Measurements from ENCODE around the gene BOD1.

Gene BOD1

DNA sequence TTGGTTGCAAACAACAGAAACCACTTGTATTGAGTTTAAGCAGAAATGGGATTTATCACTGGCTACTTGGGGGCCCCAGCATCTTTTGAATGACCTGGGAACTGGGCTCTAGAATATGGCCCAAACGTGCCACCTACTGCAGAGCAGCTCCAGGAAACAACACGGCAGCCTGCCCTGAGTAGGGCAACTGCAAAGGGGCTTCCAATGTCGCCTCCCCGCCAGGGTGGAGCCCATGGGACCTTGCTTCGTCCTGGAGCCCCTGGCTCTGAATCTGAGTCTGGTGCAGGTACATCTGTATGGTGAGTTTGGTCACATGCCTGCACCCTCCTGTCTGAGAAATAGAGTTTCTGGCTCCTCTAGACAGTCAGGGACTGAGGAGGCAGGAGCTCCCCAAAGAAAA, 38.6 kb downstream of the BOD1 start:
- no peaks in the 10 kb centered on the region for H3K27me3 ChIP-seq (ENCODE audit: control insufficient read depth, insufficient read depth, low read length, poor library complexity, severe bottlenecking)
- no peaks in the 10 kb centered on the region for H3K36me3 ChIP-seq (ENCODE audit: control insufficient read depth, insufficient read depth, low read length)
- WGBS, 2 experiments: 90 to 91% methylated on average over 5 of the region's 5 CpGs
- no peaks in the 10 kb centered on the region for H3K9me3 ChIP-seq (ENCODE audit: control insufficient read depth, low read length)
- no peak overlapping the region for H3K4me3 ChIP-seq (ENCODE audit: insufficient read depth, low read depth, low read length)
- H3K27ac ChIP-seq (ENCODE audit: insufficient read depth, low read depth, low read length, poor library complexity, severe bottlenecking): no peak overlapping the region
- H3K4me1 ChIP-seq (ENCODE audit: control insufficient read depth, insufficient read depth, low read length): peaks cover 17% of the 10 kb centered on the region

DNA sequence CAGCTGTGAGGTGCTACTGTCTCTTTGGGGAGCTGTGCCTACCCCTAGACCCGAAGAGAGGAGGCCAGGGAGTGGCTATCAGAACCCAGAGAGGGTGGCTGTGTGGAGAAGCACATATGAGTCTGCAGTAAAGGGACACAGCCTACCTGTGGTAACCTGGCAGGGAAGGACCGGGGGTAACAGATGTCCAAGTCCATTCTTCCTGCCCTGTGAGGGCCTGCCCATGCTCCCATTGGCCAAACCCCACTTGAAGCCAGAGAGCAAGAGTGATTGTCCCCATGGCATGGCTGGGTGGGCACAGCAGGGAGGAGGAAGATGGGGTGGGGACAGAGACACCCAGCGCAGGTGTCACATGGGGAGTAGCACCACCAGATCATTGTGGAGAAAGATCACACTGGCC, 39.3 kb downstream of the BOD1 start:
- Histone ChIP-seq H3K27ac (ENCODE audit: insufficient read depth, low read depth, low read length, poor library complexity, severe bottlenecking) (no peak overlapping the region), H3K4me1 (ENCODE audit: control insufficient read depth, insufficient read depth, low read length) (peaks cover 11% of the 10 kb centered on the region), H3K36me3 (ENCODE audit: control insufficient read depth, insufficient read depth, low read length) (no peaks in the 10 kb centered on the region), H3K27me3 (ENCODE audit: control insufficient read depth, insufficient read depth, low read length, poor library complexity, severe bottlenecking) (no peaks in the 10 kb centered on the region), H3K9me3 (ENCODE audit: control insufficient read depth, low read length) (no peaks in the 10 kb centered on the region), H3K4me3 (ENCODE audit: insufficient read depth, low read depth, low read length) (no peak overlapping the region)
- WGBS, 2 experiments: 93 to 94% methylated on average over 3 of the region's 3 CpGs

- no peaks in the 10 kb centered on the region for H3K9me3 ChIP-seq (ENCODE audit: control insufficient read depth, low read length)
- peaks cover 7% of the 10 kb centered on the region for H3K4me1 ChIP-seq (ENCODE audit: control insufficient read depth, insufficient read depth, low read length)
- H3K36me3 ChIP-seq (ENCODE audit: control insufficient read depth, insufficient read depth, low read length): no peaks in the 10 kb centered on the region
- H3K4me3 ChIP-seq (ENCODE audit: insufficient read depth, low read depth, low read length): no peak overlapping the region
- H3K27me3 ChIP-seq (ENCODE audit: control insufficient read depth, insufficient read depth, low read length, poor library complexity, severe bottlenecking): no peaks in the 10 kb centered on the region
- no peak overlapping the region for H3K27ac ChIP-seq (ENCODE audit: insufficient read depth, low read depth, low read length, poor library complexity, severe bottlenecking)
- 86 to 89% methylated on average over 6 of the region's 6 CpGs for WGBS, 2 experiments
Observed at GRCh38 chr5:173575985-173576384, 40.5 kb downstream of the BOD1 start.

GRCh38 chr5:173574983-173575382, 41.5 kb downstream of the BOD1 start:
- WGBS, 2 experiments: 46 to 67% methylated on average over 8 of the region's 8 CpGs

DNA sequence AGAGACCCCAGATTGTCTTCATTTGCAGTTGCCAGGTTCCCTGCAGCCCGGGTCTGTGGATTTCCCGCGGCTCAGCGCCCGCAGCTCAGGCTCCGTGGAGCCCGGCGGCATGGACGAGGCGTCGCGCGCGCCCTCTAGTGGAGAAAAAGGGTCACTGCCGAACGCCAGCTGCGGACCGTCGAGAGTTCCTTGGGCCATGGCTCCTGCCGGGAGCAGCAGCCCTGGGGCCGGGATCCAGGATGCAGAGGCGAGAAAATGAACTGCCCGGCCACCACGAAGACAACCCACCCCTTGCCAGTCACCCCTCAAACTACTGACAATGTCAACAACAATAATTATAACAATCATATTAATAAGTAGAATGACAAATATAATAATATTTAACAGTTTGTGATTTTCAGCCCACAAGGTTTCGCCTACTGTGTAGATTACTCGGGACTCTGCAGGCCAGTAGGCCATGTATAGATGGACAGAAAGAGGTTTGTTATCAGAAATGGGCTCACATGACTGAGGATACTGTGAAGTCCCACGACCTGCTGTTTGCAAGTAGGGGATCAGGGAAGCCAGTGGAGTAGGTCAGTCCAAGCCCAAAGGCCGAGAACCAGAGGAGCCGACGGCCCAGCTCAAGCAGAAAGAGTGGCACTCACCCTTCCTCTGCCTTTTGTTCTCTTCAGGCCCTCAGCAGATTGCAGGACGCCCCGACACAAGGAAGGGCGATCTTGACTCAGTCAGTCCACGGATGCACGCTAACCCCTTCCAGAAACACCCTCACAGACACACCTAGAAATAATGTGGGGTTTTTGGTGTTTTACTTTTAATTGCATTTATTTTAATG, 43.1 kb downstream of the BOD1 start:
- Histone ChIP-seq H3K9me3 (ENCODE audit: control insufficient read depth, low read length) (no peaks in the 10 kb centered on the region), H3K27me3 (ENCODE audit: control insufficient read depth, insufficient read depth, low read length, poor library complexity, severe bottlenecking) (no peaks in the 10 kb centered on the region), H3K4me1 (ENCODE audit: control insufficient read depth, insufficient read depth, low read length) (peaks cover 7% of the 10 kb centered on the region), H3K36me3 (ENCODE audit: control insufficient read depth, insufficient read depth, low read length) (no peaks in the 10 kb centered on the region), H3K4me3 (ENCODE audit: insufficient read depth, low read depth, low read length) (no peak overlapping the region), H3K27ac (ENCODE audit: insufficient read depth, low read depth, low read length, poor library complexity, severe bottlenecking) (no peak overlapping the region)
- WGBS, 2 experiments: 26 to 31% methylated on average over 33 to 35 of the region's 35 CpGs

More at GRCh38 chr5:173574983-173575382, 41.5 kb downstream of the BOD1 start:
- Histone ChIP-seq H3K36me3 (ENCODE audit: control insufficient read depth, insufficient read depth, low read length) (no peaks in the 10 kb centered on the region), H3K9me3 (ENCODE audit: control insufficient read depth, low read length) (no peaks in the 10 kb centered on the region), H3K27ac (ENCODE audit: insufficient read depth, low read depth, low read length, poor library complexity, severe bottlenecking) (no peak overlapping the region), H3K4me1 (ENCODE audit: control insufficient read depth, insufficient read depth, low read length) (peaks cover 7% of the 10 kb centered on the region), H3K27me3 (ENCODE audit: control insufficient read depth, insufficient read depth, low read length, poor library complexity, severe bottlenecking) (no peaks in the 10 kb centered on the region), H3K4me3 (ENCODE audit: insufficient read depth, low read depth, low read length) (no peak overlapping the region)

DNA sequence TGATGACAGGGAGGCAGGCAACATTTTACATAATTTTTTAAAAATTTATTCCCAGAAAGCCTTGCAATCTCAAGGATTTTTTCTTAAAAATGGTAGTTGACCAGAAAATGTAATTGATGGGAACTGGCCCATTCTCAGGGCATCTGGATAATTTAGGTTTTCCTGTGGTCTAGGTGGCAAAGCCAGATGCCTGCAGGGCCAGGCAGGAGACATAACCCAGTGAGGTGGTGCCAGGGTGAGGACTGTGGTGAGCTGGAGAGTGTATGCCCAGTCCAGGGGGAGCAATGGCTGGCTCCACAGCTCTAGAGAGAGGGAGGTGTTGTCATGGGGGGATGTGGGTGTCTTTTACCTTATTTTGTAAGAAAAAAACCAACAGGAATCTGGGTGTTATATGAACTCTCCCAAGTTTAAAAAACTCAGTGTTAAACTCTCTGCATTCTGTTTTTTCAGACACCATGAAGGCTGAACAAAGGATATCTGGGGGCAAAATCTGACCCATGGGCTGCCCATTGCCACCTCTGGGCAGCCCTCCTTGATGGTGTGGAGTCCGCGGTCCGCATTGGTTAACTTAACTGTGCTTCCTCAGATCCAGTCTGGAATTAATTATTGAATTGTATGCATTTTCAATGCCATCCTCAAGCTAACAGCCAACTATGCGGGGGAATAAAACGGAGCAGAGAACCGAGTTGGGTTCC, 43.9 kb downstream of the BOD1 start:
- H3K9me3 ChIP-seq (ENCODE audit: control insufficient read depth, low read length): no peaks in the 10 kb centered on the region
- WGBS, 2 experiments: 43 to 49% methylated on average over 6 of the region's 6 CpGs
- H3K27ac ChIP-seq (ENCODE audit: insufficient read depth, low read depth, low read length, poor library complexity, severe bottlenecking): no peak overlapping the region
- peaks cover 7% of the 10 kb centered on the region for H3K4me1 ChIP-seq (ENCODE audit: control insufficient read depth, insufficient read depth, low read length)
- no peak overlapping the region for H3K4me3 ChIP-seq (ENCODE audit: insufficient read depth, low read depth, low read length)
- no peaks in the 10 kb centered on the region for H3K27me3 ChIP-seq (ENCODE audit: control insufficient read depth, insufficient read depth, low read length, poor library complexity, severe bottlenecking)
- no peaks in the 10 kb centered on the region for H3K36me3 ChIP-seq (ENCODE audit: control insufficient read depth, insufficient read depth, low read length)

GRCh38 chr5:173570321-173571090, 45.9 kb downstream of the BOD1 start:
- no peak overlapping the region for H3K27ac ChIP-seq (ENCODE audit: insufficient read depth, low read depth, low read length, poor library complexity, severe bottlenecking)
- WGBS, 2 experiments: 94 to 95% methylated on average over 22 of the region's 22 CpGs
- no peaks in the 10 kb centered on the region for H3K36me3 ChIP-seq (ENCODE audit: control insufficient read depth, insufficient read depth, low read length)
- H3K4me3 ChIP-seq (ENCODE audit: insufficient read depth, low read depth, low read length): no peak overlapping the region
- peaks cover 6% of the 10 kb centered on the region for H3K4me1 ChIP-seq (ENCODE audit: control insufficient read depth, insufficient read depth, low read length)
- no peaks in the 10 kb centered on the region for H3K9me3 ChIP-seq (ENCODE audit: control insufficient read depth, low read length)
- no peaks in the 10 kb centered on the region for H3K27me3 ChIP-seq (ENCODE audit: control insufficient read depth, insufficient read depth, low read length, poor library complexity, severe bottlenecking)

DNA sequence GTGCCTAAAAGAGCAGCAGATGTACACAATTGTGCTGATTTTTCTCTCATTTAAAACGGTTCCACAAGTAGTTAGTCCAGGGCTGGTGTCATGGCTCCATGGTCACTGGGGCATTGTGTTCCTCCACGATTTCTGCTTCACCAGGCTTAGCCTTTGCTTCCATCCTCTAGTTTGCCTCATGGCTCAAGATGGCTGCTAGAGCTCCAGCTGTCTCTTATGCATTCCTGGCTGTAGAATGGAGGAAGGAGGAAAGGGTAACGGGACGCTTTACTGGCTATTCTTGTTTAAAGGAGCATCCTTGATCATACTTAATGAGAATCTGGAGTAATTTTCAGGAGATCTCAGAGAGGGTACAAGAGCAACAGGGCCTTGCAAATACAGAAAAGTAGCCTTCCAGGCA, 47.7 kb downstream of the BOD1 start:
- no peaks in the 10 kb centered on the region for H3K27me3 ChIP-seq (ENCODE audit: control insufficient read depth, insufficient read depth, low read length, poor library complexity, severe bottlenecking)
- no peak overlapping the region for H3K4me3 ChIP-seq (ENCODE audit: insufficient read depth, low read depth, low read length)
- no peaks in the 10 kb centered on the region for H3K36me3 ChIP-seq (ENCODE audit: control insufficient read depth, insufficient read depth, low read length)
- H3K9me3 ChIP-seq (ENCODE audit: control insufficient read depth, low read length): no peaks in the 10 kb centered on the region
- 89 to 94% methylated on average over 4 of the region's 4 CpGs for WGBS, 2 experiments
- H3K27ac ChIP-seq (ENCODE audit: insufficient read depth, low read depth, low read length, poor library complexity, severe bottlenecking): no peak overlapping the region
- no peaks in the 10 kb centered on the region for H3K4me1 ChIP-seq (ENCODE audit: control insufficient read depth, insufficient read depth, low read length)

DNA sequence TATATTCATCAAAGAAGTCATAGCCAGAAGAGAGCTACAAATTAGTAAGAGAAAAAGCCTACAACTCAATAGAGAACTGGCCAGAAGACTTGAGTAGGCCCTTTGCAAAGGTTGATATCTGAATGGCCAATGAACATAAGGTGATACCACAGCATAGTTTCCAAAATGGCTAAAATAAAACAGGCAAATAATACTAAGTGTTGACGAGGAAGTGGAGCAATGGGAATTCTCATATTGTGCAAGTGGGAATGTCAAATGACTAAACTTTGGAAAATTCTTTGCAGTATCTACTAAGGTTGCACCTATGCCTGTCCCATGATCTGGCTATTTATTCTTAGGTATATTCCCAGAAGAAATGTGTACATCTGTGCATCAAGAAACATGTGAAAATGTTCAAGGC, 48.3 kb downstream of the BOD1 start:
- H3K4me1 ChIP-seq (ENCODE audit: control insufficient read depth, insufficient read depth, low read length): no peaks in the 10 kb centered on the region
- no peak overlapping the region for H3K27ac ChIP-seq (ENCODE audit: insufficient read depth, low read depth, low read length, poor library complexity, severe bottlenecking)
- H3K9me3 ChIP-seq (ENCODE audit: control insufficient read depth, low read length): no peaks in the 10 kb centered on the region

DNA sequence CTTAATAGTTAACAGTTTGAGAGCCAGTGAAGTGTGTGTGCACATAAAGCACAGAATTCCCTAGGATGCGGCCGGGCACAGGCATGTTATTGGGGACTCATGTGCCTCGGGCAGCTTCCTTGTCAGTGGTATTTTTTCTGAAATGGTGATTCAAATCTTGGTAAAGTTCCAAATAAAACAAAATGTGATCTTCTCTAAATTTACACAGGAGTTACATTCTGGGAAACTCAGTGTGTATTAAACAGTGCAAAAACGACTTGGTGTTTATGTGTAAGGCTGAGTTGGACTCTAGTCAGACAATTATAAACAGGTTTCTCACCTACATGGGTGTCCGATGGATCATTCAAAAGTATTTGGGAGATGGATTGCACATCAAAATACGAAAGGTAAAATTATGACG, 48.9 kb downstream of the BOD1 start:
- Histone ChIP-seq H3K27me3 (ENCODE audit: control insufficient read depth, insufficient read depth, low read length, poor library complexity, severe bottlenecking) (no peaks in the 10 kb centered on the region), H3K36me3 (ENCODE audit: control insufficient read depth, insufficient read depth, low read length) (no peaks in the 10 kb centered on the region), H3K4me1 (ENCODE audit: control insufficient read depth, insufficient read depth, low read length) (no peaks in the 10 kb centered on the region), H3K9me3 (ENCODE audit: control insufficient read depth, low read length) (no peaks in the 10 kb centered on the region), H3K4me3 (ENCODE audit: insufficient read depth, low read depth, low read length) (no peak overlapping the region), H3K27ac (ENCODE audit: insufficient read depth, low read depth, low read length, poor library complexity, severe bottlenecking) (no peak overlapping the region)
- 85 to 92% methylated on average over 7 of the region's 7 CpGs for WGBS, 2 experiments

More for the DNA sequence above, 48.3 kb downstream of the BOD1 start:
- H3K4me3 ChIP-seq (ENCODE audit: insufficient read depth, low read depth, low read length): no peak overlapping the region
- no peaks in the 10 kb centered on the region for H3K27me3 ChIP-seq (ENCODE audit: control insufficient read depth, insufficient read depth, low read length, poor library complexity, severe bottlenecking)
- WGBS, 2 experiments: 93 to 97% methylated on average over 1 of the region's 1 CpG
- H3K36me3 ChIP-seq (ENCODE audit: control insufficient read depth, insufficient read depth, low read length): no peaks in the 10 kb centered on the region

All from ectodermal cell (in vitro differentiated cells).